ENCODE results near the gene FMNL2.

- TF ChIP-seq CTCF (IDR thresholded peaks at IDR 0.05) (no peak), POLR2A (IDR thresholded peaks at IDR 0.05) (no peak), POLR2AphosphoS5 (IDR thresholded peaks at IDR 0.05) (no peak)
Observed at GRCh38 chr2:152464851-152465470, 130.0 kb downstream of the FMNL2 start.

Data from stomach (tissue), 4 donors.